MCF 10A (cell line): ENCODE results near the gene CD34. TPM values are rescaled to one million over a fixed set of nuclear protein-coding genes. Genes with fewer than 3 reads are reported as not detected.
A peak's percentile ranks its signal among the peaks of the same experiment; 100 is the strongest.

Source experiments
- BruUV-seq: library from RNA; stranded (reverse); fragments of 400-500 nt; replicated peaks from 2 replicates; lab custom pipeline; 2021; lab: Mats Ljungman, UMichigan
- CTCF ChIA-PET: fragments of 300-600 bp; sonication (Branson Sonifier 250); formaldehyde crosslinking; extraction: SDS; loops from one replicate; lab custom pipeline; 2021; ENCODE audit warnings: antibody characterized with exemption, inconsistent platforms; lab: Yijun Ruan, JAX
- POLR2A ChIA-PET: fragments of 300-600, 350-650 bp; sonication (Branson Sonifier 250); formaldehyde crosslinking; extraction: SDS; loops from one replicate; lab custom pipeline; 2020; ENCODE audit warnings: antibody characterized with exemption, inconsistent platforms; lab: Yijun Ruan, JAX
- DNase-seq: peaks from one replicate; pipeline ENCODE4 v3.0.0-alpha.2; 2018; ENCODE audit not compliant: unreplicated experiment
- H3K27ac Mint-ChIP-seq: one replicate; pipeline ENCODE4 v1.8.0; 2022; ENCODE audit warnings: mild to moderate bottlenecking, low read depth, mixed read lengths; ENCODE audit not compliant: unreplicated experiment
- H3K27me3 Mint-ChIP-seq: one replicate; pipeline ENCODE4 v1.8.0; 2022; ENCODE audit warnings: mixed read lengths; ENCODE audit not compliant: insufficient read depth, unreplicated experiment
- H3K36me3 Mint-ChIP-seq: one replicate; pipeline ENCODE4 v1.8.0; 2022; ENCODE audit warnings: mild to moderate bottlenecking, moderate library complexity, mixed read lengths; ENCODE audit not compliant: insufficient read depth, unreplicated experiment
- H3K4me1 Mint-ChIP-seq: one replicate; pipeline ENCODE4 v1.8.0; 2022; ENCODE audit warnings: mixed read lengths; ENCODE audit not compliant: insufficient read depth, unreplicated experiment
- H3K4me3 Mint-ChIP-seq: one replicate; pipeline ENCODE4 v1.8.0; 2022; ENCODE audit warnings: mild to moderate bottlenecking, moderate library complexity, mixed read lengths; ENCODE audit not compliant: unreplicated experiment
- H3K9me3 Mint-ChIP-seq: one replicate; pipeline ENCODE4 v1.8.0; 2022; ENCODE audit warnings: mixed read lengths; ENCODE audit not compliant: unreplicated experiment
- CTCF ChIP-seq: fragments of 200-600 bp; IDR thresholded peaks from one replicate; pipeline ENCODE4 v1.8.0; 2022; ENCODE audit warnings: antibody characterized with exemption, mild to moderate bottlenecking; ENCODE audit not compliant: unreplicated experiment
- intact Hi-C: fragments of 100-400 bp; cut with micrococcal nuclease; formaldehyde crosslinking; loops from 2 replicates; pipeline ENCODE4 v1.14.1; 2022
- total RNA-seq: library from RNA; stranded (reverse); gene quantifications from 2 replicates; pipeline ENCODE4 v1.2.3, GENCODE V29; 2022

Gene CD34
- total RNA-seq, 1 experiment from 2014 or later = not detected

- Mint-ChIP-seq H3K27me3 (no peaks in the 10 kb centered on the region), H3K9me3 (no peaks in the 10 kb centered on the region), H3K27ac (no peak overlapping the region), H3K36me3 (no peaks in the 10 kb centered on the region), H3K4me3 (no peak overlapping the region), H3K4me1 (peaks cover 6% of the 10 kb centered on the region)
- DNase-seq = peak; percentile 48
- intact Hi-C loops = no loop called here
- BruUV-seq = no TSS peak
- TF ChIP-seq CTCF = no peak
- ChIA-PET CTCF (interaction anchor here (0.5 to 7.2 kb wide), 5 partner anchors 21 to 73 kb away, joined by 3 to 78 read pairs (median 4); no protein-coding TSS in a partner anchor), POLR2A (no interaction called here)
These were observed 30.7 kb upstream of the CD34 start for GRCh38 chr1:207941665-207942064.

- POLR2A ChIA-PET = interaction anchor here (1.0 to 1.2 kb wide), 2 partner anchors 17 to 41 kb away, joined by 3 read pairs; no protein-coding TSS in a partner anchor
- Mint-ChIP-seq H3K27ac (no peak overlapping the region), H3K27me3 (no peaks in the 10 kb centered on the region), H3K36me3 (no peaks in the 10 kb centered on the region), H3K9me3 (no peaks in the 10 kb centered on the region), H3K4me3 (no peak overlapping the region), H3K4me1 (peaks cover 6% of the 10 kb centered on the region)
- CTCF ChIA-PET = interaction anchor here (0.8 to 3.5 kb wide), 6 partner anchors 12 to 109 kb away, joined by 3 to 21 read pairs (median 4); no protein-coding TSS in a partner anchor
- no peak for TF ChIP-seq CTCF
- intact Hi-C loops = no loop called here
- BruUV-seq = no TSS peak
- DNase-seq = no peak
These were observed 27.1 kb upstream of the CD34 start for GRCh38 chr1:207938016-207938415.

- no peak overlapping the region for H3K27ac Mint-ChIP-seq
- peaks cover 6% of the 10 kb centered on the region for H3K4me1 Mint-ChIP-seq
- intact Hi-C loops = no loop called here
- DNase-seq = no peak
- ChIA-PET CTCF (interaction anchor here (0.8 to 3.5 kb wide), 5 partner anchors 17 to 108 kb away, joined by 3 to 21 read pairs (median 4); no protein-coding TSS in a partner anchor), POLR2A (interaction anchor here (1.0 to 1.2 kb wide), 2 partner anchors 16 to 41 kb away, joined by 3 read pairs; no protein-coding TSS in a partner anchor)
- H3K27me3 Mint-ChIP-seq = no peaks in the 10 kb centered on the region
- no peak for TF ChIP-seq CTCF
- no TSS peak for BruUV-seq
- H3K4me3 Mint-ChIP-seq = no peak overlapping the region
- no peaks in the 10 kb centered on the region for H3K36me3 Mint-ChIP-seq
- H3K9me3 Mint-ChIP-seq = no peaks in the 10 kb centered on the region
These were observed 26.3 kb upstream of the CD34 start for GRCh38 chr1:207937204-207937603.

GRCh38 chr1:207935166-207935583, 24.2 kb upstream of the CD34 start:
- BruUV-seq = no TSS peak
- H3K4me3 Mint-ChIP-seq = no peak overlapping the region
- TF ChIP-seq CTCF = no peak
- no peak overlapping the region for H3K27ac Mint-ChIP-seq
- no peaks in the 10 kb centered on the region for H3K9me3 Mint-ChIP-seq
- DNase-seq = no peak
- CTCF ChIA-PET = interaction anchor here (0.6 to 2.0 kb wide), 4 partner anchors 22 to 154 kb away, joined by 3 to 14 read pairs (median 8); no protein-coding TSS in a partner anchor
- H3K4me1 Mint-ChIP-seq = peaks cover 6% of the 10 kb centered on the region
- POLR2A ChIA-PET = interaction anchor here (1.0 to 1.4 kb wide), 6 partner anchors 10 to 50 kb away, joined by 3 to 10 read pairs (median 5); no protein-coding TSS in a partner anchor
- no peaks in the 10 kb centered on the region for H3K36me3 Mint-ChIP-seq
- no peaks in the 10 kb centered on the region for H3K27me3 Mint-ChIP-seq
- intact Hi-C loops = no loop called here
